Measurements from ENCODE around the gene PITPNC1.
"Not testable (repeated sequence)": the region's sequence is repeated elsewhere in the genome, so short reads cannot be mapped to it uniquely, and the experiment has no call there.

The PITPNC1 gene

DNA sequence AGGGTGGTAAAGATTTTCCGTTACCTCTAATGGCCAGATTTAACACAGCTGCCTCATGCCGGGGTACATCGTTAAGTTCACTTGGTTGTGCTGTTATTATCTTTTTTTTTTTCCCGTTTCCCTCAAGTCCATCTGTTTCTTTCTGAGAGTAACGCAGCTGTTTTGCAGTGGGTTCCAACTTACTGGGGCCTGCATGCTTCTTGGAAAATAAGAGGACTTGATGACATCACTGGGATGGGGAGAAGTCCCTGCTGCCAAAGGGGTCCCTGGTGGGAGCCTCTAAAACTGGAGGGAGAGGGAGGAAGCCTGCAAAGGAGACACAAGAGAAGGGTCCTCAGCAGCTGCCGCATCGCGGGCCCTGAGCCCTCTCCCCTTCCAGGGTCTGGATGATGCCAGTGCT, 262.9 kb downstream of the PITPNC1 start:
- no peak for DNase-seq (ENCODE audit: low read depth)
- no peak overlapping the region for H3K4me3 ChIP-seq (replicated peaks; ENCODE audit: low read depth, low read length)
- TF ChIP-seq, protein P1, sequence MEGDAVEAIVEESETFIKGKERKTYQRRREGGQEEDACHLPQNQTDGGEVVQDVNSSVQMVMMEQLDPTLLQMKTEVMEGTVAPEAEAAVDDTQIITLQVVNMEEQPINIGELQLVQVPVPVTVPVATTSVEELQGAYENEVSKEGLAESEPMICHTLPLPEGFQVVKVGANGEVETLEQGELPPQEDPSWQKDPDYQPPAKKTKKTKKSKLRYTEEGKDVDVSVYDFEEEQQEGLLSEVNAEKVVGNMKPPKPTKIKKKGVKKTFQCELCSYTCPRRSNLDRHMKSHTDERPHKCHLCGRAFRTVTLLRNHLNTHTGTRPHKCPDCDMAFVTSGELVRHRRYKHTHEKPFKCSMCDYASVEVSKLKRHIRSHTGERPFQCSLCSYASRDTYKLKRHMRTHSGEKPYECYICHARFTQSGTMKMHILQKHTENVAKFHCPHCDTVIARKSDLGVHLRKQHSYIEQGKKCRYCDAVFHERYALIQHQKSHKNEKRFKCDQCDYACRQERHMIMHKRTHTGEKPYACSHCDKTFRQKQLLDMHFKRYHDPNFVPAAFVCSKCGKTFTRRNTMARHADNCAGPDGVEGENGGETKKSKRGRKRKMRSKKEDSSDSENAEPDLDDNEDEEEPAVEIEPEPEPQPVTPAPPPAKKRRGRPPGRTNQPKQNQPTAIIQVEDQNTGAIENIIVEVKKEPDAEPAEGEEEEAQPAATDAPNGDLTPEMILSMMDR (IDR thresholded peaks at IDR 0.05; ENCODE audit: low read length, missing control alignments) = no peak

DNA sequence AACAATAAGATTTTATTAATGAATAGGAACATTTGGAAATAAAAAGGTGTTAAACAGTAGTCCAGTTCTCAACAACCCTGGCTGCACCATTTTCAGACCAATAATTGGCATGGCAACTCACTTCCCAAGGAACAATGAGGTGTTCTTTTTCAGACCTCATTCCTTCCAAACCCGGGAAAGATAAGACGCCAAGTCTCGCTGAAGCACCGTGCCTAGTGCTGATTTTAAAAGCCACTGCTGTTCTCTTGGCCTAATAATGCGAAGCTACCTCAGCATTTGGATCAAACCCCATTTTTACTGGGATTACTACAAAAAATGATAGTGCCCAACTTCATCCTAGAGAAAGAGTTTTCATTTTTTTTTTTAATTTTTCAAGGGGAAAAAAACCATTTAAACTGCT, 265.4 kb downstream of the PITPNC1 start:
- H3K4me3 ChIP-seq (replicated peaks; ENCODE audit: low read depth, low read length) = no peak overlapping the region
- TF ChIP-seq, protein P1 (IDR thresholded peaks at IDR 0.05; ENCODE audit: low read length, missing control alignments) = no peak
- DNase-seq (ENCODE audit: low read depth) = no peak

DNA sequence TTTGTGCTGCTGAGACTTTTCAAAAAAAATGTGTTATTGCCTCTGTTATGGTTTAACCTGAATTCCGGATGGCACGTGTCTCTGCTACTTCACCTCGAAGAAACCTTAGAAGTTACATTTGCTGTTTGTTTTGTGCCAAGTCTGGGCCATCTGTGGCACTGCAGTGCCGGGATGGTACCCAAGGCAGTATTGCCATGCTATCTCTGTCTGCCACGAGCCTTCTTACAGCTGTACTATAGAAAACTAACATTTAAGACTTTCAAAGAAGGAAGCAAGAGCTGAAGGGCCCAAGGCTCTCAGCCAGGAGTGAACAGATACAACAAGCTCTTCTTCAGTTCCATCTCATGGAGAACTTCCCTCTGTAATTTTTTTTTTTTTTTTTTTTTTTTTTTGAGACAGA, 267.0 kb downstream of the PITPNC1 start:
- H3K4me3 ChIP-seq (replicated peaks; ENCODE audit: low read depth, low read length) = no peak overlapping the region
- TF ChIP-seq, protein P1 (IDR thresholded peaks at IDR 0.05; ENCODE audit: low read length, missing control alignments) = no peak
- DNase-seq (ENCODE audit: low read depth) = no peak

DNA sequence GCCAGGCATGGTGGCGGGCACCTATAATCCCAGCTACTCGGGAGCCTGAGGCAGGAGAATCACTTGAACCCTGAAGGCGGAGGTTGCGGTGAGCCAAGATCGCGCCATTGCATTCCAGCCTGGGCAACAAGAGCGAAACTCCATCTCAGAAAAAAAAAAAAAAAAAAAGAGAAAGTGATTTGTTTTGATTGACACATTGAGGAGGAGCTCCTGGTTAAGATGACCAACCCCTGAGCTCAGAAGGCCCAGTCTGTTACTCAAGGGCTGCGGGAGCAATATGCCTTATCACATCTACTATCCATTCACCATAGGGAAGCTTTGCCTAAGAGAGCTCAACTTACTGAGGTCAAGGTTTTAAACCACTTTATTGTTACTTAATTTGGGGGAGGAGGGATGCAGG, 268.1 kb downstream of the PITPNC1 start:
- not testable (repeated sequence) for DNase-seq (ENCODE audit: low read depth); H3K4me3 ChIP-seq (replicated peaks; ENCODE audit: low read depth, low read length)

DNA sequence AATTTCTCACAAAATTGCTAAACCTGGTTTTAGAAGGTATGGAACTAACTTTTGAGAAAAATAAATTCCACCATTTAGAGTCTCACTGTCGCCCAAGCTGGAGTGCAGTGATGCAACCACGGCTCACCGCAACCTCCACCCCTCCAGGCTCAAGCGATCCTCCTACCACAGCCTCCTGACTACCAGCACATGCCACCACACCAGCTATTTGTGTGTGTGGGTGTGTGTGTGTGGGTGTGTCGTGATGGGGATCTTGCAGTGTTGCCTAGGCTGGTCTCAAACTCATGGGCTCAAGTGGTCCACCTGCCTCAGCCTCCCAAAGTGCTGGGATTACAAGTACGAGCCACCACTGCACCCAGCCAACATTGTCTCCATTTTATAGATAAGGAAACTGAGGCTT, 269.4 kb downstream of the PITPNC1 start:
- H3K4me3 ChIP-seq (replicated peaks; ENCODE audit: low read depth, low read length) = no peak overlapping the region
- no peak for DNase-seq (ENCODE audit: low read depth)
- TF ChIP-seq, protein P1 (IDR thresholded peaks at IDR 0.05; ENCODE audit: low read length, missing control alignments) = no peak

DNA sequence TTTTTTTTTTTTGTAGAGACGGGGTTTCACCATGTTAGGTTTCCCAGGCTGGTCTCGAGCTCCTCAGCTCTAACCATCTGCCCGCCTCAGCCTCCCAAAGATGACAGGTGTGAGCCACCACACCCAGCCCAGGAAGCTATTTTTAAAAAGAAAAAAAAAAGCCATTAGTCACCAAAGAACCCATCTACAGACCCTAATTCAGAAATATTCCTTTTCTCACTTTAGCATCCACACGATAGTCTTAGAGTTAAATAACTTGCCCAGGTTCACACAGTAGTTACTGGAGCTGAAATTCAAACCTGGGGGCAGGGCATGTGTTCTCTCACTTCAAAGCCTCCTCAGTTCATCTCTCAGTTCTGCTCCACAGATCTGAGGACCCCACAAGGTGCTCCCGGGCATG, 270.4 kb downstream of the PITPNC1 start:
- TF ChIP-seq, protein P1 (IDR thresholded peaks at IDR 0.05; ENCODE audit: low read length, missing control alignments) = no peak
- DNase-seq (ENCODE audit: low read depth) = no peak
- no peak overlapping the region for H3K4me3 ChIP-seq (replicated peaks; ENCODE audit: low read depth, low read length)

DNA sequence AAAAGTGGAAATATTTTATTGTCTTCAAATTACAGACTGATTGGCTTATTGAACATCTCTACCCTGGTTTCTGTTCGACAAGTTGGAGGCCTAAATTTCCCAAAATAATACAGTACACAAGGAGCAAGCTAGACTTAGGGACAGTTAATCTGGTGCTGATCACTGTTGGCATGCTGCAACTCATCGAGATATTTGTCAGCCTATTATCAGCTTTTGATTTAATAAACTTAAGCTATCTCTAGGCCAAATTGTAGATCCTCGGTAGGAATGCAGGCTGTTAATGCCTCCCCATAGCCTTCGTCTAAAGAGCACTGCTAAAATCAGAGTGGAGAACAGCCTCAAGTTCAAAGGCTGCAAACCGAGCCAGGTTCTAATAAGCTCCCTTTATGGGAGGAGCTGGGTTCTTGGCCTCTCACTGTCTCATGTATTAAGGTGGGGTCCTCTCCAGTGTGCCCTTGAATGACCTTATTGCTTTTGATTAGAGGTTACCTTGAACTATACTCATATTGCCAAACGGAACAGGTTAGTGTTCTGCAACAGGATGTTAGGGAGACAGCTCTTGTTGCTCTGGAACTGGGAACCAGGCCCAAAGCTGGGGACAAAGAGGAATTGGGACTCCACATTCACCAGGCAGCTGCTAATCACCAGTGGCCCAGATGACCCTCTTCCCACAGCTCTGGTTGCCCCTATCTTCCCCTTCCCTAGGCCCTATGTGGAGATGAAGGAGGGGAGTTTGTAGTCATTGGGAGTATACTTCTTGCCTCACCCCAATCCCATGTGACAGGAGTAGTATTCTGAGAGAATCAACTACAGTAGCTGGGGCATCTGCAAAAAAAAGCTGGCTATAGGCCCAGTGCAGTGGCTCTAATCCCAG, 271.2 kb downstream of the PITPNC1 start:
- TF ChIP-seq, protein P1 (IDR thresholded peaks at IDR 0.05; ENCODE audit: low read length, missing control alignments) = no peak
- no peak overlapping the region for H3K4me3 ChIP-seq (replicated peaks; ENCODE audit: low read depth, low read length)
- no peak for DNase-seq (ENCODE audit: low read depth)

DNA sequence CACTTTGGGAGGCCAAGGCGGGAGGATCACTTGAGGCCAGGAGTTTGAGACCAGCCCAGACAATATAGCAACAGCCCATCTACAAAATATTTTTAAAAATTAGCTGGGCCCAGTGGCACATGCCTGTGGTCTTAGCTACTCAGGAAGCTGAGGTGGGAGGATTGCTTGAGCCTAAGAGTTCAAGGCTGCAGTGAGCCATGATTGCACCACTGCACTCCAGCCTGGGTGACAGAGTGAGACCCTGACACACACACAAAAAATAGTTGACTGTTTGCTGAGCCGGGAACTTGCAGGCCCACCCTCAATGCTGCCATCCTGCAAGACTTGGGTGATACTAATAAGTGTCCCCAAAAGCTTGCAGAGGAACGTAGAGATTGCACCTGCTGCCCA, 271.8 kb downstream of the PITPNC1 start:
- DNase-seq (ENCODE audit: low read depth); H3K4me3 ChIP-seq (replicated peaks; ENCODE audit: low read depth, low read length): not testable (repeated sequence)
